RWPE2 (cell line): ENCODE results near the gene AGMO.

Experiments
- ATAC-seq: fragments of 200-7000 bp; cut with Tn5 transposase; 3 replicates; pipeline ENCODE4 v1.9.1; 2021; ENCODE audit warnings: low read depth
- DNase-seq: peaks from one replicate; pipeline ENCODE4 v3.0.0-alpha.2; 2020; ENCODE audit warnings: low spot score
- H3K27ac ChIP-seq: fragments of 450-650 bp; 2 replicates; pipeline ENCODE4 v1.5.1; 2017; ENCODE audit warnings: mild to moderate bottlenecking; ENCODE audit not compliant: poor library complexity, severe bottlenecking
- H3K27me3 ChIP-seq: fragments of 250-450 bp; sonication (Bioruptor Pico); 2 replicates; pipeline ENCODE4 v1.5.1; 2021; ENCODE audit warnings: mild to moderate bottlenecking, moderate library complexity; ENCODE audit not compliant: insufficient read depth, poor library complexity, severe bottlenecking
- H3K36me3 ChIP-seq: fragments of 250-450 bp; sonication (Bioruptor Pico); 2 replicates; pipeline ENCODE4 v1.5.1; 2020; ENCODE audit warnings: low read depth, mild to moderate bottlenecking, moderate library complexity
- H3K4me1 ChIP-seq: fragments of 250-450 bp; sonication (Bioruptor Pico); 2 replicates; pipeline ENCODE4 v1.5.1; 2021; ENCODE audit warnings: mild to moderate bottlenecking, moderate library complexity; ENCODE audit not compliant: insufficient read depth, poor library complexity, severe bottlenecking
- H3K4me3 ChIP-seq: fragments of 250-450 bp; sonication (Bioruptor Pico); 2 replicates; pipeline ENCODE4 v1.5.1; 2021; ENCODE audit warnings: mild to moderate bottlenecking, moderate library complexity; ENCODE audit not compliant: severe bottlenecking
- H3K9me3 ChIP-seq: fragments of 250-450 bp; sonication (Bioruptor Pico); 2 replicates; pipeline ENCODE4 v1.5.1; 2021; ENCODE audit warnings: mild to moderate bottlenecking, moderate library complexity; ENCODE audit not compliant: severe bottlenecking
- TF ChIP-seq, protein P1 (sequence below): fragments of 450-650 bp; IDR thresholded peaks from one replicate; pipeline ENCODE4 v1.5.1; 2017; ENCODE audit warnings: mild to moderate bottlenecking, moderate library complexity; ENCODE audit not compliant: poor library complexity, severe bottlenecking

AGMO gene

GRCh38 chr7:15604166-15604565, 42.4 kb upstream of the AGMO start:
- Histone ChIP-seq H3K27ac (no peak overlapping the region), H3K36me3 (no peaks in the 10 kb centered on the region), H3K4me3 (no peak overlapping the region), H3K27me3 (peaks cover 10% of the 10 kb centered on the region), H3K4me1 (no peaks in the 10 kb centered on the region), H3K9me3 (no peaks in the 10 kb centered on the region)
- ATAC-seq = no peak
- TF ChIP-seq, protein P1, sequence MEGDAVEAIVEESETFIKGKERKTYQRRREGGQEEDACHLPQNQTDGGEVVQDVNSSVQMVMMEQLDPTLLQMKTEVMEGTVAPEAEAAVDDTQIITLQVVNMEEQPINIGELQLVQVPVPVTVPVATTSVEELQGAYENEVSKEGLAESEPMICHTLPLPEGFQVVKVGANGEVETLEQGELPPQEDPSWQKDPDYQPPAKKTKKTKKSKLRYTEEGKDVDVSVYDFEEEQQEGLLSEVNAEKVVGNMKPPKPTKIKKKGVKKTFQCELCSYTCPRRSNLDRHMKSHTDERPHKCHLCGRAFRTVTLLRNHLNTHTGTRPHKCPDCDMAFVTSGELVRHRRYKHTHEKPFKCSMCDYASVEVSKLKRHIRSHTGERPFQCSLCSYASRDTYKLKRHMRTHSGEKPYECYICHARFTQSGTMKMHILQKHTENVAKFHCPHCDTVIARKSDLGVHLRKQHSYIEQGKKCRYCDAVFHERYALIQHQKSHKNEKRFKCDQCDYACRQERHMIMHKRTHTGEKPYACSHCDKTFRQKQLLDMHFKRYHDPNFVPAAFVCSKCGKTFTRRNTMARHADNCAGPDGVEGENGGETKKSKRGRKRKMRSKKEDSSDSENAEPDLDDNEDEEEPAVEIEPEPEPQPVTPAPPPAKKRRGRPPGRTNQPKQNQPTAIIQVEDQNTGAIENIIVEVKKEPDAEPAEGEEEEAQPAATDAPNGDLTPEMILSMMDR = no peak
- DNase-seq = no peak

DNA sequence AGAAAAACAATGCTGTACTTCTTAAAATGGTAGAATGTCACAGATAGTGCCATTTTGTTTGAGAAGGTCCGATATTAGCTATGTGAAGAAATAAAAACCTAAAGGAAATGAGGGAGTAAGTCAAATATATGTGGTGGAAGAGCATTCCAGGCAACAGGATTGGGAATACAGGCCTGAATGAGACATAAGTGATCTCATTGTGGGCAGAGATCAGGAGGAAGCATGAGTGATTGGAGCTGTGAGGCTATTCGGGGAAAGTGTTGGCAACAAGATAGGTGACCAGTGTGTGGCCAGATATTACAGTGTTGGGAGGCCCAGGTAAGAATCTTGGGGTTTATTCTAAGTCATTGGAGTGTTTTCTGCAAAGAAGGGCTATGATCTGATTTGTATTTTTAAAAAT, 41.3 kb upstream of the AGMO start:
- no peak for ATAC-seq
- H3K9me3 ChIP-seq = no peaks in the 10 kb centered on the region

DNA sequence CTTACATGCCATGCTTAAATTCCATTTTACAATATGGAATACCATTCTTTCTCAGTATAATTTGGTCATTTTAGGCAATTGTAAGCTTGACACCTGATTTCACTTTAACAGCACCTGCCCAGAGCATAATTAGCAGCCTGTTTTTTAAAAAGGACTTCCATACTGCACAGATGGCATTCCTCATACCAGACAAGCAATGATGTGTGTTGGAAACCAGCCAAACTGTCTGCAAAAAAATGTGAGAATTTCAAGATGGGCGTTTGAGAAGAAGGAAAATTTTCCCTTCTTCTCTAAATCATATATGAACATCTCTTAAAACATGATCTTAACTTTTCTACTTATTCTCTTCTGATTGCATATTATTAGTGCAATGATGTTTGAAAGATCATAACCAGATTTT, 40.4 kb upstream of the AGMO start:
- no peak for DNase-seq
- Histone ChIP-seq H3K27me3 (peaks cover 7% of the 10 kb centered on the region), H3K4me1 (no peaks in the 10 kb centered on the region), H3K36me3 (no peaks in the 10 kb centered on the region), H3K27ac (no peak overlapping the region), H3K9me3 (no peaks in the 10 kb centered on the region), H3K4me3 (no peak overlapping the region)
- TF ChIP-seq, protein P1 = no peak
- no peak for ATAC-seq

More for the DNA sequence above, 41.3 kb upstream of the AGMO start:
- H3K27ac ChIP-seq = no peak overlapping the region
- H3K4me3 ChIP-seq = no peak overlapping the region
- TF ChIP-seq, protein P1 = no peak
- H3K27me3 ChIP-seq = peaks cover 10% of the 10 kb centered on the region
- DNase-seq = no peak
- H3K36me3 ChIP-seq = no peaks in the 10 kb centered on the region
- H3K4me1 ChIP-seq = no peaks in the 10 kb centered on the region

DNA sequence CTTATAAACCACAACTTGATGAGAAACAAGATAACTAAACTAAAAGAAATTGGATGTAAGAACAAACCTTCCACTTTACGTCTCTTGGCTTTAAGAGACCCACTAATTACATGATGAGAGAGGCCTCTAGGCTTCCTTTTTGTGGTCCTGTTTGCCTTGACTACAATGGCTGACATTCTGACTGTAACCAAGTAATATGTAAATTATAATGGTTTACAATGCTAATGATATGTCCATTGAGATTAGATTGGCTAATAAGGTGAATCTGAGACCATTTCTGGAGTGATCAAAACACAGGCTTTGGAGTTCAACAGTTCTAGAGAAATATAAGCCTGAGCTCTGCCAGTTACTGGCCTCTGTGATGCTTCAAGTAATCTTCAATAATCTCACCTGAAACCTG, 39.4 kb upstream of the AGMO start:
- no peaks in the 10 kb centered on the region for H3K36me3 ChIP-seq
- TF ChIP-seq, protein P1 = no peak
- H3K27me3 ChIP-seq = peaks cover 4% of the 10 kb centered on the region
- DNase-seq (no peak), ATAC-seq (no peak)
- H3K4me3 ChIP-seq = no peak overlapping the region
- H3K4me1 ChIP-seq = no peaks in the 10 kb centered on the region
- no peaks in the 10 kb centered on the region for H3K9me3 ChIP-seq
- no peak overlapping the region for H3K27ac ChIP-seq

DNA sequence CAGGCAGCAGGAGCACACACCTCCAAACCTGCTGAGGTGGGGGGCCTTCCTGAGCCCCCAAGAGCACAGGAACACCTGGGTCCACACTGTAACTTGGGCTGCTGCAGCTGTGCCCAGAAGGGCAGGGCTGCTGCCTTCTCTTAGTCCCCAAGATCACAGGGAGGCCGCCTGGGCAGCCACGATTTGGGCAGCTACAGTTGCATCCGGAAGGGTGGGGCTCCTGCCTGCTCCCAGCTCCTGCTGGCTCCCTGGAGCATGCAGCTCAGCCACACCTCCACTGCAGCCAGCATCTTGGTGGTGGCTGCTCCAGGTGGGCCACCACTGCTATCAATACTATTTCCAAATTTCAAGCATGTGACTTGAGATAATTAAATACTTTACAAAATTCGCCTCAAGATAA, 38.5 kb upstream of the AGMO start:
- H3K36me3 ChIP-seq = no peaks in the 10 kb centered on the region
- H3K9me3 ChIP-seq = no peaks in the 10 kb centered on the region
- H3K4me1 ChIP-seq = no peaks in the 10 kb centered on the region
- TF ChIP-seq, protein P1 = no peak
- H3K27ac ChIP-seq = no peak overlapping the region
- ATAC-seq (no peak), DNase-seq (no peak)
- H3K27me3 ChIP-seq = peaks cover 4% of the 10 kb centered on the region
- H3K4me3 ChIP-seq = no peak overlapping the region
